Keratinocyte (primary cell): ENCODE measurements around the gene ALX4. TPM values are rescaled to one million over a fixed set of nuclear protein-coding genes. Genes with fewer than 3 reads are reported as not detected.

Experiments used
- DNase-seq: peaks from one replicate; pipeline ENCODE4 v3.0.0-alpha.2; 2011; ENCODE audit warnings: low read depth, missing footprints, low spot score
- FAIRE-seq: peaks from 2 replicates; lab custom pipeline; 2011; peaks lifted over from hg19 to GRCh38; lab: Jason Lieb, UNC
- H2AFZ ChIP-seq: 2 replicates; pipeline ENCODE4 v1.6.0; 2012; ENCODE audit warnings: low read length, control low read depth, inconsistent platforms; ENCODE audit not compliant: control insufficient read depth
- H3K27ac ChIP-seq: 2 replicates; pipeline ENCODE4 v1.5.1; 2011; ENCODE audit warnings: low read length; ENCODE audit not compliant: control insufficient read depth, insufficient read depth
- H3K27me3 ChIP-seq: 3 replicates; pipeline ENCODE4 v1.6.0; 2011; ENCODE audit warnings: low read length; ENCODE audit not compliant: control insufficient read depth, insufficient read depth; ENCODE audit errors: extremely low read depth
- H3K36me3 ChIP-seq, 2 experiments: 2 replicates in 1 of 2; 3 replicates in 1 of 2; pipeline ENCODE4 v1.5.1; 2011; ENCODE audit warnings: low read length in 2 of 2, mild to moderate bottlenecking in 1 of 2; ENCODE audit not compliant: control insufficient read depth in 2 of 2, insufficient read depth in 2 of 2; ENCODE audit errors: extremely low read depth in 1 of 2
- H3K4me1 ChIP-seq: 3 replicates; pipeline ENCODE4 v1.5.1; 2011; ENCODE audit warnings: low read length; ENCODE audit not compliant: control insufficient read depth, insufficient read depth; ENCODE audit errors: extremely low read depth
- H3K4me2 ChIP-seq: 3 replicates; pipeline ENCODE4 v1.6.0; 2011; ENCODE audit warnings: low read depth, low read length; ENCODE audit not compliant: control insufficient read depth, insufficient read depth; ENCODE audit errors: extremely low read depth
- H3K4me3 ChIP-seq, 3 experiments: fragments of 200-600 bp in 1 of 3; sonication (generic) in 1 of 3; 2 replicates in 2 of 3; 3 replicates in 1 of 3; pipeline ENCODE4 v1.5.1; 2011 to 2016; ENCODE audit warnings: low read length in 3 of 3, mild to moderate bottlenecking in 3 of 3, control low read depth in 2 of 3, inconsistent platforms in 1 of 3, low read depth in 1 of 3, mixed read lengths in 1 of 3, mixed run types in 1 of 3, moderate library complexity in 1 of 3; ENCODE audit not compliant: control insufficient read depth in 2 of 3, insufficient read depth in 2 of 3; ENCODE audit errors: extremely low read depth in 1 of 3
- H3K79me2 ChIP-seq: 2 replicates; pipeline ENCODE4 v1.6.0; 2012; ENCODE audit warnings: low read length; ENCODE audit not compliant: control insufficient read depth, insufficient read depth
- H3K9ac ChIP-seq: 3 replicates; pipeline ENCODE4 v1.6.0; 2011; ENCODE audit warnings: low read length; ENCODE audit not compliant: control insufficient read depth, insufficient read depth; ENCODE audit errors: extremely low read depth
- H3K9me1 ChIP-seq: 3 replicates; pipeline ENCODE4 v1.6.0; 2011; ENCODE audit warnings: low read length; ENCODE audit not compliant: control insufficient read depth, insufficient read depth; ENCODE audit errors: extremely low read depth
- H3K9me3 ChIP-seq: 2 replicates; pipeline ENCODE4 v1.5.1; 2012; ENCODE audit warnings: low read depth, low read length; ENCODE audit not compliant: control insufficient read depth
- H4K20me1 ChIP-seq: 3 replicates; pipeline ENCODE4 v1.6.0; 2011; ENCODE audit warnings: low read length; ENCODE audit not compliant: control insufficient read depth, insufficient read depth; ENCODE audit errors: extremely low read depth
- EZH2 ChIP-seq: IDR thresholded peaks from one replicate; pipeline ENCODE4 v1.6.1; 2012; ENCODE audit warnings: inconsistent platforms, mild to moderate bottlenecking, low read length, moderate library complexity
- dilution Hi-C: fragments of 300-500 bp; cut with MboI; formaldehyde crosslinking; loops from one replicate; pipeline ENCODE4 v1.7.0; 2020; ENCODE audit warnings: low sequenced_read_pairs; ENCODE audit not compliant: extremely low pct_ligation_motif_present
- polyA plus RNA-seq, 5 experiments: library from polyadenylated mRNA; depleted of rRNA in 3 of 5; stranded (reverse) in 3 of 5; stranded (forward) in 1 of 5; unstranded in 1 of 5; fragments of >200 nt; gene quantifications; 1 replicate in 1 of 5; 2 replicates in 3 of 5; 3 replicates in 1 of 5; pipeline versions ENCODE4 v1.2.1 to v1.2.3, GENCODE V29; 2011 to 2012; ENCODE audit warnings: missing spikeins in 2 of 5, low read depth in 1 of 5, low replicate concordance in 1 of 5
- TF ChIP-seq, protein P1 (sequence below), 3 experiments: IDR thresholded peaks in 1 of 3; conservative IDR thresholded peaks in 1 of 3; optimal IDR thresholded peaks in 1 of 3; 2 replicates in 2 of 3; 3 replicates in 1 of 3; pipeline versions ENCODE3 to v1.5.1; 2011; ENCODE audit warnings: low read length in 3 of 3, mild to moderate bottlenecking in 3 of 3, moderate library complexity in 2 of 3, control low read depth in 1 of 3, inconsistent platforms in 1 of 3; ENCODE audit not compliant: insufficient read depth in 2 of 3; ENCODE audit errors: extremely low read depth in 1 of 3

ALX4 gene
- polyA plus RNA-seq, 1 donor (not counting 4 experiments of a cell fraction or from before 2014, with no cell fraction given) = not detected

DNA sequence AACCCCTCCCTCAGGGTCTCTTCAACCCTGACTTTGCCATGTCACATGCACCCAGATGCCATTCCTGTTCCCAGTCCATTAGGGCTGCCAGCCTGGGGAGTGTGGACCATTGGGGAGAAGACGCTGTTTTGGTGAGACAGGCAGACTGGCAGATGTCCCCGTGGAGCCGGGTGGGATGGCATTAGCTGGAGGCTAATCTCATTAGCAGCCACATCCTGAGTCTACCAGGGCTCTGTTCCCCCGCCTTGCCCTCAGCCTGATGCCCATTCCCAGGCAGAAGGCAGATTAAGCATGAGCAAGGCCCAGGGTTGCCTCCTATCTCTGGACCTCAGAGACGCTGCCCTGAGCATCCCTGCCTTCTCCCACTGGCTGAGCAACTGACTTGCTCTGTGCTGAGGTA is 46.4 kb upstream of the ALX4 start:
- DNase-seq = no peak
- Histone ChIP-seq H4K20me1 (no peaks in the 10 kb centered on the region), H3K9me3 (no peaks in the 10 kb centered on the region), H3K27me3 (peaks cover 14% of the 10 kb centered on the region), H3K9me1 (no peaks in the 10 kb centered on the region), H3K4me1 (no peaks in the 10 kb centered on the region), H3K79me2 (no peaks in the 10 kb centered on the region), H2AFZ (no peak overlapping the region), H3K4me2 (no peak overlapping the region), H3K36me3 (no peaks in the 10 kb centered on the region), H3K27ac (no peak overlapping the region), H3K4me3 (no peak overlapping the region), H3K9ac (no peak overlapping the region)
- no peak for TF ChIP-seq EZH2
- TF ChIP-seq, protein P1, sequence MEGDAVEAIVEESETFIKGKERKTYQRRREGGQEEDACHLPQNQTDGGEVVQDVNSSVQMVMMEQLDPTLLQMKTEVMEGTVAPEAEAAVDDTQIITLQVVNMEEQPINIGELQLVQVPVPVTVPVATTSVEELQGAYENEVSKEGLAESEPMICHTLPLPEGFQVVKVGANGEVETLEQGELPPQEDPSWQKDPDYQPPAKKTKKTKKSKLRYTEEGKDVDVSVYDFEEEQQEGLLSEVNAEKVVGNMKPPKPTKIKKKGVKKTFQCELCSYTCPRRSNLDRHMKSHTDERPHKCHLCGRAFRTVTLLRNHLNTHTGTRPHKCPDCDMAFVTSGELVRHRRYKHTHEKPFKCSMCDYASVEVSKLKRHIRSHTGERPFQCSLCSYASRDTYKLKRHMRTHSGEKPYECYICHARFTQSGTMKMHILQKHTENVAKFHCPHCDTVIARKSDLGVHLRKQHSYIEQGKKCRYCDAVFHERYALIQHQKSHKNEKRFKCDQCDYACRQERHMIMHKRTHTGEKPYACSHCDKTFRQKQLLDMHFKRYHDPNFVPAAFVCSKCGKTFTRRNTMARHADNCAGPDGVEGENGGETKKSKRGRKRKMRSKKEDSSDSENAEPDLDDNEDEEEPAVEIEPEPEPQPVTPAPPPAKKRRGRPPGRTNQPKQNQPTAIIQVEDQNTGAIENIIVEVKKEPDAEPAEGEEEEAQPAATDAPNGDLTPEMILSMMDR (optimal IDR thresholded peaks at IDR 0.05 in 1 of 3, IDR thresholded peaks at IDR 0.05 in 1 of 3, conservative IDR thresholded peaks at IDR 0.05 in 1 of 3; ENCODE audit: extremely low read depth in 1 of 3, insufficient read depth in 2 of 3, low read length in 3 of 3) = no peak
- FAIRE-seq = no peak
- dilution Hi-C loops = no loop called here

DNA sequence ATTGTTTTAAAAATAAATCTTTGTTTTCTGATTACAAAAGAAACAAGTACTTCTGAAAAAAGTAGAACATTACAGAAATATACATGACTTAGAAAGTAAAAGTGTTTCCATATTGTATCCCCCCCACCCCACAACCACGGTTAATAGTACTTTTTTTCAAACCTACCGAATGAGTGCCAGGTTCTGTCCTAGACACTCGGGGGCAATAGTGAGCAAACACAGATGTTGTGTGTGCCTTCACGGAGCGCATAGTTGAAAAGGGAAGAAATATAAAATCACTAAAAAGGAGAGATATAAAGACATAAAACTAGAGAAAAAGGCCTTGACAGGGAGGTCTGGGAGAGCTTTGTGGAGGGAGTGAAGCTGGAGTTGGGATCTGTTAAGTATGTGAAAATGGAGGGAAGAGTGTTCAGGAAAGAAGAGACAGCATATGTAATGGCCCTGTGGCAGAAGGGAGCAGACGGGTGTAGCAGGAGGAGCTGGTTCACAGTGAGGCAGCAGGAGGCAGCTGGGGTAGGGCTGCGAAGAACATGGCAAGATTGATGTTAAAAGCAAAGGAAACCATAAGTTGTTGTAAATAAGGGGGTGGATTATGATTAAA is 42.1 kb upstream of the ALX4 start:
- no peak overlapping the region for H2AFZ ChIP-seq
- H3K4me2 ChIP-seq = no peak overlapping the region
- H3K9me3 ChIP-seq = no peaks in the 10 kb centered on the region
- no peaks in the 10 kb centered on the region for H3K36me3 ChIP-seq
- no peak for FAIRE-seq
- no peak for TF ChIP-seq EZH2
- TF ChIP-seq, protein P1 (optimal IDR thresholded peaks at IDR 0.05 in 1 of 3, IDR thresholded peaks at IDR 0.05 in 1 of 3, conservative IDR thresholded peaks at IDR 0.05 in 1 of 3; ENCODE audit: extremely low read depth in 1 of 3, insufficient read depth in 2 of 3, low read length in 3 of 3) = peak; percentile 25 to 45 (median 26)
- dilution Hi-C loops = no loop called here
- H3K4me1 ChIP-seq = no peaks in the 10 kb centered on the region
- no peak overlapping the region for H3K4me3 ChIP-seq
- H3K9me1 ChIP-seq = no peaks in the 10 kb centered on the region
- peaks cover 8% of the 10 kb centered on the region for H3K27me3 ChIP-seq
- H3K79me2 ChIP-seq = no peaks in the 10 kb centered on the region
- H3K27ac ChIP-seq = no peak overlapping the region
- no peak overlapping the region for H3K9ac ChIP-seq
- no peaks in the 10 kb centered on the region for H4K20me1 ChIP-seq
- no peak for DNase-seq
